ENCODE results near the gene EMC6. TPM values are rescaled to one million over a fixed set of nuclear protein-coding genes. Genes with fewer than 3 reads are reported as not detected.
"Not testable (repeated sequence)": the region's sequence is repeated elsewhere in the genome, so short reads cannot be mapped to it uniquely, and the experiment has no call there.

Gene EMC6
- total RNA-seq, 4 donors from 2014 or later, result 15.8 to 38.2 (median 23.6) TPM

DNA sequence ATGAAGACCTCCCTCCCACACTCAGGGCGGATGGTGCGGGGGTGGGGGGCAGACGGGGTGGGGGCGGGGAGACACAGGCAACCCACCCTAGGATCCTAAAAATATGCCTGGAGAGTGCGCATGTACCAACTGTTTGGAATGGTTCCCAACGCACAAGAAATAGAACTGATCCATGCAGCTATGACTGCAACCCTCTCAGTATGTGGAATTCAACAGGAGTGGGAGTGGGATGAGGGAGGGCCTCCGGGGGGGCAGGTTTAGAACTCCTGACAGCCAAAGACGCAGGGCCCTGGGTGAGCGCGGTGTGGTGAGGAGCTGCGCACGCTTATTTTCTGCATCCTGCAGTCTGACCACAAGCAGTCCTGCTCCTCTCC is 28.5 kb downstream of the EMC6 start:
- TF ChIP-seq, protein P1, sequence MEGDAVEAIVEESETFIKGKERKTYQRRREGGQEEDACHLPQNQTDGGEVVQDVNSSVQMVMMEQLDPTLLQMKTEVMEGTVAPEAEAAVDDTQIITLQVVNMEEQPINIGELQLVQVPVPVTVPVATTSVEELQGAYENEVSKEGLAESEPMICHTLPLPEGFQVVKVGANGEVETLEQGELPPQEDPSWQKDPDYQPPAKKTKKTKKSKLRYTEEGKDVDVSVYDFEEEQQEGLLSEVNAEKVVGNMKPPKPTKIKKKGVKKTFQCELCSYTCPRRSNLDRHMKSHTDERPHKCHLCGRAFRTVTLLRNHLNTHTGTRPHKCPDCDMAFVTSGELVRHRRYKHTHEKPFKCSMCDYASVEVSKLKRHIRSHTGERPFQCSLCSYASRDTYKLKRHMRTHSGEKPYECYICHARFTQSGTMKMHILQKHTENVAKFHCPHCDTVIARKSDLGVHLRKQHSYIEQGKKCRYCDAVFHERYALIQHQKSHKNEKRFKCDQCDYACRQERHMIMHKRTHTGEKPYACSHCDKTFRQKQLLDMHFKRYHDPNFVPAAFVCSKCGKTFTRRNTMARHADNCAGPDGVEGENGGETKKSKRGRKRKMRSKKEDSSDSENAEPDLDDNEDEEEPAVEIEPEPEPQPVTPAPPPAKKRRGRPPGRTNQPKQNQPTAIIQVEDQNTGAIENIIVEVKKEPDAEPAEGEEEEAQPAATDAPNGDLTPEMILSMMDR (IDR thresholded peaks at IDR 0.05), result no peak
- TF ChIP-seq POLR2A (IDR thresholded peaks at IDR 0.05; ENCODE audit: low read depth), result no peak
- intact Hi-C loops (cut with DNase I), result no loop called here
- Histone ChIP-seq H3K4me3 (no peak overlapping the region), H3K27me3 (peaks cover 0 to 57% (median 30%) of the 10 kb centered on the region in 4 donors), H3K9me3 (peaks cover 0 to 11% (median 5%) of the 10 kb centered on the region in 4 donors), H3K4me1 (peaks cover 18 to 23% (median 21%) of the 10 kb centered on the region in 4 donors), H3K27ac (replicated peaks in 1 of 4) (no peak overlapping the region), H3K36me3 (no peaks in the 10 kb centered on the region)
- 57% methylated on average over 9 of the region's 12 CpGs for WGBS
- DNase-seq (ENCODE audit: extremely low spot score), result no peak

DNA sequence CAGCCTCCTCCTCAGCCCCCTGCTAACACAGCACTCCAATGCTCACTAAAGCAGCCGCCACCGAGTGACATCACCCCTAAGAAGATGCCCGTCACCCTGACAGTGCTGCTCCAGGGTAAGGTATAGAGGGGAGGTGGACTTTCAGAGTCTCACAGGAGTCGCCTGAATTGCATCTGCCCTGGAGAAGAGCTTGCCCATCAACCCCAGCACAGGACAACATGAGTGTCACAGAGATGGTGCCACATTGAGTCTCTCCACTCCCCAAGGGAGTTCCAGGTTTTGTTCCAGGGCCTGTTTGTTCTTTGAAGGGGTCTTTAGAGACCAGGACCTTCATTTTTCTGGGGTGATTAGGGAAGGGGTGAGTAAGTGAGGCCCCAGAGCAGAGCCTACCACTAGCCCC is 29.5 kb downstream of the EMC6 start:
- Histone ChIP-seq H3K27ac (replicated peaks in 1 of 4) (no peak overlapping the region), H3K27me3 (peaks cover 0 to 49% (median 30%) of the 10 kb centered on the region in 4 donors), H3K4me1 (peaks cover 18 to 23% (median 21%) of the 10 kb centered on the region in 4 donors), H3K9me3 (peaks cover 0 to 11% (median 5%) of the 10 kb centered on the region in 4 donors), H3K36me3 (no peaks in the 10 kb centered on the region), H3K4me3 (no peak overlapping the region)
- no peak for DNase-seq (ENCODE audit: extremely low spot score)
- TF ChIP-seq EP300 (IDR thresholded peaks at IDR 0.05) (no peak), POLR2A (IDR thresholded peaks at IDR 0.05; ENCODE audit: low read depth) (no peak), POLR2AphosphoS5 (IDR thresholded peaks at IDR 0.05) (no peak)
- TF ChIP-seq, protein P1 (IDR thresholded peaks at IDR 0.05), result no peak
- intact Hi-C loops (cut with DNase I), result no loop called here
- 82% methylated on average over 2 of the region's 4 CpGs for WGBS

DNA sequence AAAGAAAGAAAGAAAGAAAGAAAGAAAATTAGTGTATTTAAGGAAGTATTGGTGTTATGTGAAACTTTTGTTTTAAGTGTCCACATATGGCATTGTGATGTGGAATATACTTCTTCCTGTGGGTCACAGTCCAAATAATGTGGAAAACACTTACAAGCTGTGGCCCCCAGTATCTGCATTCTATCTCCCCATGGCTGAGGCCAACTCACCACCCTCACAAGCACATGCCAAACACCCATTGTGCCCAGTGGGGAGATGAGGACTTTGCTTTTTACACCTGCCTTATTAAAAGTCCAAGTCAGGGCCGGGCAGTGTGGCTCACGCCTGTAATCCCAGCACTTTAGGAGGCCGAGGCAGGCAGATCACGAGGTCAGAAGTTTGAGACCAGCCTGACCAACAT is 31.3 kb downstream of the EMC6 start:
- Histone ChIP-seq H3K27me3 (peaks cover 0 to 31% (median 17%) of the 10 kb centered on the region in 4 donors), H3K27ac (replicated peaks in 1 of 4) (no peak overlapping the region), H3K9me3 (peaks cover 0 to 11% (median 5%) of the 10 kb centered on the region in 4 donors), H3K4me3 (no peak overlapping the region), H3K36me3 (no peaks in the 10 kb centered on the region), H3K4me1 (peaks cover 14 to 19% (median 17%) of the 10 kb centered on the region in 4 donors)
- WGBS, result 88% methylated on average over 4 of the region's 4 CpGs
- TF ChIP-seq POLR2AphosphoS5 (IDR thresholded peaks at IDR 0.05) (no peak), EP300 (IDR thresholded peaks at IDR 0.05) (no peak), POLR2A (IDR thresholded peaks at IDR 0.05; ENCODE audit: low read depth) (no peak)
- TF ChIP-seq, protein P1 (IDR thresholded peaks at IDR 0.05), result no peak
- no peak for DNase-seq (ENCODE audit: extremely low spot score)
- intact Hi-C loops (cut with DNase I), result no loop called here

- H3K9me3 ChIP-seq, result peaks cover 0 to 11% (median 5%) of the 10 kb centered on the region in 4 donors
- intact Hi-C loops (cut with DNase I), result not testable (repeated sequence)
Observed at GRCh38 chr17:3702041-3702539, 33.5 kb downstream of the EMC6 start.

GRCh38 chr17:3704931-3705717 is 36.5 kb downstream of the EMC6 start:
- TF ChIP-seq POLR2A (IDR thresholded peaks at IDR 0.05; ENCODE audit: low read depth), result no peak
- no peak for TF ChIP-seq EP300 (IDR thresholded peaks at IDR 0.05)
- TF ChIP-seq, protein P1 (IDR thresholded peaks at IDR 0.05), result no peak
- no peak for TF ChIP-seq POLR2AphosphoS5 (IDR thresholded peaks at IDR 0.05)
- intact Hi-C loops (cut with DNase I), result no loop called here
- Histone ChIP-seq H3K36me3 (no peaks in the 10 kb centered on the region), H3K4me1 (peaks cover 0 to 10% (median 0%) of the 10 kb centered on the region in 4 donors), H3K27me3 (no peaks in the 10 kb centered on the region), H3K9me3 (no peaks in the 10 kb centered on the region), H3K27ac (replicated peaks in 1 of 4) (no peak overlapping the region), H3K4me3 (no peak overlapping the region)
- WGBS, result 88% methylated on average over 20 of the region's 20 CpGs
- no peak for DNase-seq (ENCODE audit: extremely low spot score)

More at GRCh38 chr17:3702041-3702539, 33.5 kb downstream of the EMC6 start:
- not testable (repeated sequence) for H3K4me1 ChIP-seq; H3K4me3 ChIP-seq; H3K36me3 ChIP-seq; H3K27me3 ChIP-seq; DNase-seq (ENCODE audit: extremely low spot score); H3K27ac ChIP-seq (replicated peaks in 1 of 4)
- 85% methylated on average over 7 of the region's 7 CpGs for WGBS

DNA sequence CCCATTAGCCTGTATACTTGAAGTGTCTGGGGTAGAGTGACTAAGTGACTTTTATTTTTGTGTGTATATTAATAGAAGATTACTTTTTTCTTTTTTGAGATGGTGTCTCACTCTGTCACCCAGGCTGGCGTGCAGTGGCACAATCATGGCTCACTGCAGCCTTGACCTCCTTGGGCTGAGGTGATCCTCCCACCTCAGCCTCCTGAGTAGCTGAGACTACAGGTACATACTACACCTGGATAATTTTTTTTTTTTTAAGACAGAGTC is 37.0 kb downstream of the EMC6 start:
- 95% methylated on average over 1 of the region's 1 CpG for WGBS
- H3K4me3 ChIP-seq; H3K27me3 ChIP-seq; DNase-seq (ENCODE audit: extremely low spot score); H3K36me3 ChIP-seq; H3K4me1 ChIP-seq; H3K27ac ChIP-seq (replicated peaks in 1 of 4); intact Hi-C loops (cut with DNase I); H3K9me3 ChIP-seq: not testable (repeated sequence)

Measured in esophagus muscularis mucosa (tissue), 4 donors.